Measurements from ENCODE around the gene C2CD2.

Gene C2CD2

DNA sequence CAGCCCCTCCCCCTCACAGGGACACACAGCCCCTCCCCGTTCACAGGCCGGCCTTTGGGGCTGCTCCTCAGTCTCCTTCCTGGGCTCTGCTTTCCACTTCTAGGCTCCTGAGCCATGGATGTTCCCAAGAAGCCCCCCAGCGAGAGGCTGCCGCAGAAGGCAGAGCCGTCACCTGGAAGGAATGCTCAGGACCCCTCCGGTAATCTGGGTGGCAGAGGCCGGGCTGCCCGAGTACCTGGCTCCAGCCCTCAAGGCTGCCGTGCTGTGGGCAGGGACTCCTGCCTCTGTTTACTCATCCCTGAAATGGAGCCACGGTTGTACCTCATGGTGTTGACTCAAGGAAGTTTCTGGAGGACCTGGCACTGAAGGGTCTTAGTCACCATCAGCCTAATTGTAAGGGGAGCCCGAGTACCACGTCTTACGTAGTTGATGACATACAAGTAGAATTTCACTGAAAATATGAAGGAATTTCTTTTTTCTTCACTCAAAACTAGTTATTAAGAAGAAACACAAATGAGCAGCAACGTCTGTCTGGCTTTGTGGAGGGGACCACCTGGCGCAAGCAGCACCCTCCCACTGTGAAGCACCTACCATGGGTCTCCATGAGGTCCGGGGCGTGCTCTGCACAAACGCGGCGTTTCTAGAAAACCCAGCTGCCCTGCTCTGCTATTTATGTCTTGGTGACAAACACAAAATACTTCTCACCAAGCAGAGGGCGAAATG is 108.3 kb downstream of the C2CD2 start:
- DNase-seq (ENCODE audit: low spot score): no peak

DNA sequence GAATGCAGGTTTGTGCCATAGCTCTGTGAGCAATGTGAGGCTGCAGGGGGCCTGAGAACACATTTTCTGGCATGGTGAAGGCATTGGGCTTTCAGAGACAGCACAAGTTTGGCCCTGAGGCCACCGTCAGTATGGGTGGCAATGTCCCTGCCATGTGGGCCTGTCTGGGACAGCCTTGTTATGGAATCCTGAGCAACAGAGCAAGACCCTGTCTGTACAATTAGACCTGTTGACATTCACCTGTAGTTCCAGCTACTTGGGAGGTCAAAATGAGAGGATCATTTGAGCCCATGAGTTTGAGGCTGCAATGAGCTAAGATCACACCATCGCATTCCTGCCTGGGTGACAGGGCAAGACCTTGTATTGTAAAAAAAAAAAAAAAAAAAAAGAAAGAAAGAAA is 110.2 kb downstream of the C2CD2 start:
- DNase-seq (ENCODE audit: low spot score): no peak

- DNase-seq (ENCODE audit: low spot score): no peak
Observed at GRCh38 chr21:41840880-41841279, 112.9 kb downstream of the C2CD2 start.

DNA sequence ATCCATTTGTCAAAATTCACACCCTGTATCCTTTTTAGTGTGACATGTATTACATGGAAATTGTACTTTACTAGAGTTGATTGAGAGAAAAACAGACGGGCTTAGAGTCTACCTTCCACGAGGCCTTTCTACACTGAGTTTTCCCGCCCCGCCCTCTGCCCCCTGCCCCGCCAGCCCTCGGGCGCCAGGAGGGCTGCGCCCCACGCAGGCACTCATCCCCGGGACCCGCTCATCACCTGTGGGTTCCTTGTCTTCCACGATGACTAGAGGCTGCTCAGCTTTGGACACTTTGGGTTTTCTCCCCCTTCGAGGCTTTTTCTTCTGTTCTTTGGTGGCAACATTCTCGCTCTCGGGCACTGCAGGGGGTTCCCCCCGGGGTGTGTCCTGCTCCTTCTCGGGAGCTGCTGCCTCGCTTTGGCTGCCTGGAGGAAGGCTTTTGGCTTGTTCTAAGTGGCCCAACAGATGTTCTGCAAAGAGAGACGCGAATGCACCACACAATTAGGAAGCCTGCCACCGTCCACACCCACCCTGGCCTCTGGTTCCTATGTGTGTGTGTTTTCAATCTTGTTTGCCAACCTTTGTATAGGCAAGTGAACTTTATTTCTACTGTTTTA is 114.3 kb downstream of the C2CD2 start:
- DNase-seq (ENCODE audit: low spot score): no peak

DNA sequence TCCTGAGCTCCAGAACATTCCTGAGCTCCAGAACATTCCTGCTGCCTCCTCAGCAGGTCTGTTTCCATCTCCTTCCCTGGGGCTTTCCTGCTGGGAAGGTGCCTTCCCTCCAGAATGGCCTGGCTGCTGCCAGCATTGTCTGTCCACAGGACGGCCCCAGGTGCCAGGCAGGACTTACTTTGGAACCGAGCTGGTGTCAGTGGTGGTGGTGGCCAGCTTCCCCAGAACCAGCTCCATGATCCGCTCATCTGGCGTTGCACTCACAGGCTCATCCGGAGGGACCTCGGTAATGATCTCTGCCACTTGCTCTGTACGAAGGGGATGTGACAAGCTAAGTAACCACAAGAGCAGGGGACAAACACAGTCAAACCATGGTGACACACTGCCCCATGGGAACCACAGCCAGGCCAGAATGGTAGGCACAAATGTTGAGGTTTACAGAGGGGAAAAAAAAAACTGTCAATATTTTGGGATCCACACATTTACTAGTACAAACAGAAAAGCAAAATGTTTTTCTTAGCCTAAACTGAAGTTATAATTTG is 116.0 kb downstream of the C2CD2 start:
- no peak for DNase-seq (ENCODE audit: low spot score)

DNA sequence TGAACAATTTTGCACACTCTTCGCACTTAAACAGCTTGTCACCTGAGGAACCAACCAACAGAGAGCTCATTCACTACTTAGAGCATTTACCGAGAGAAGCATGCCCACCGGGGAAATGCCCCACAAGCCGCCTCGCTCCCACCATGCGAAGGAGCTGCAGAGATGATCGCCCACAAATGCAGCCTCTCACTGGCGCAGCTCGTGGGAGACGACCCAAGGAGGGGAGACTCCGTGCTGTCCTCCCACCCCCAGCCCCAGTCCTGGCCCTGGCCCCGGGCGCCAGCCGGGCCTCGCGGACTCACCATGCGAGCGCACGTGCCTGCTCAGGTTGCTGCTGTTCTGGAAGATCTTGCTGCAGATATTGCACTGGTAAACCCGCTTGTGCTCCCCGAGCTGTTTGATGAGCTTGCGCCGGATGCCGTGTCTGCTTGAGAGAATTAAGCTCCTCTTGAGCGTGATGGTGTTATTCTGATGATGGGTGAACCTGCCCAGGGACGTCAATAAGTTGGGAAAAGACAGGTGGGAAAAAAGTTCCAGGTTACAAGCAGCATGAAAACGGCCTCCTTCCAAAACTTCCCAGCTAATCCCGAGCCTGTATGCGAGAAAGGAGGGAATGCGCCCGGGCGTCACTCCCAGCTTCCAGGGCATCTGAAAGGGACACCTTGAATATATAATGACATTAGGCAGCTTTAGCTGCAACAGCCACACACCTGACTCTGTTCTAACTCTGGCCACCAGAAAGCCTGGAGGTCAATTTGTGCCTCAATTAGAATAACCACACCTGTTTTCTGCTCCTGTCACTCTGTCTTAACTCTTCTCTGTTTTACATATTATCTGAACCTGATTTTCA is 117.4 kb downstream of the C2CD2 start:
- no peak for DNase-seq (ENCODE audit: low spot score)

DNA sequence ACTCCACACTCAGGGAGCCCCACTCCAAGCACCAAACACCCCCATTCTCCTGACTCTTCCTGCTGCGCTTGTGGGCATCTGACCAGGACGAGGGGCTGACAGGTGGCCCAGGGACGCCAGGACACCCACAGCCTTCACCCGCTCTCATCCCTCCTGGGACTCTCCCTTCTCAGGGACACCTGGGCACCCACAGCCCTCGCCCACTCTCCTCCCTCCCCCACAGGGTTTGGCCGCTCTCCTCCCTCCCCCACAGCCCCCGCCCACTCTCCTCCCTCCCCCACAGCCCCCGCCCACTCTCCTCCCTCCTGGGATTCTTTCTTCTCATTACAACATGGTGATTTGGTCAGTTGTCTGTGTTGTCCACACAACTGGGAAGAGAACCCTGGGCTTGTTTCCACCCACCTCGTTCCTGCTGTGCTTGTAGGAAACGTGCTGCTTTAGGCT is 118.1 kb downstream of the C2CD2 start:
- DNase-seq (ENCODE audit: low spot score): no peak

Data from ecto neural progenitor cell (in vitro differentiated cells).